Adipocyte (in vitro differentiated cells): ENCODE results near the gene FAM3D.

Source experiments
- DNase-seq: peaks from one replicate; pipeline ENCODE4 v3.0.0-alpha.2; 2015; ENCODE audit warnings: low read depth
- H3K27me3 ChIP-seq: replicated peaks from 2 replicates; pipeline ENCODE4 v1.7.0; 2013; ENCODE audit warnings: mild to moderate bottlenecking, low read length, moderate library complexity; ENCODE audit not compliant: control insufficient read depth, insufficient read depth
- H3K36me3 ChIP-seq: 2 replicates; pipeline ENCODE4 v1.7.0; 2013; ENCODE audit warnings: low read length, mild to moderate bottlenecking, moderate library complexity; ENCODE audit not compliant: control insufficient read depth, insufficient read depth, severe bottlenecking
- H3K4me1 ChIP-seq: 2 replicates; pipeline ENCODE4 v1.7.0; 2013; ENCODE audit warnings: mild to moderate bottlenecking, low read length, moderate library complexity; ENCODE audit not compliant: control insufficient read depth, insufficient read depth
- H3K4me3 ChIP-seq: 2 replicates; pipeline ENCODE4 v1.7.0; 2013; ENCODE audit warnings: mild to moderate bottlenecking, low read length, moderate library complexity
- H3K9ac ChIP-seq: 2 replicates; pipeline ENCODE4 v1.7.0; 2013; ENCODE audit warnings: mild to moderate bottlenecking, low read length, moderate library complexity
- H3K9me3 ChIP-seq: 2 replicates; pipeline ENCODE4 v1.7.0; 2013; ENCODE audit warnings: mild to moderate bottlenecking, low read length, moderate library complexity; ENCODE audit not compliant: control insufficient read depth

The FAM3D gene

DNA sequence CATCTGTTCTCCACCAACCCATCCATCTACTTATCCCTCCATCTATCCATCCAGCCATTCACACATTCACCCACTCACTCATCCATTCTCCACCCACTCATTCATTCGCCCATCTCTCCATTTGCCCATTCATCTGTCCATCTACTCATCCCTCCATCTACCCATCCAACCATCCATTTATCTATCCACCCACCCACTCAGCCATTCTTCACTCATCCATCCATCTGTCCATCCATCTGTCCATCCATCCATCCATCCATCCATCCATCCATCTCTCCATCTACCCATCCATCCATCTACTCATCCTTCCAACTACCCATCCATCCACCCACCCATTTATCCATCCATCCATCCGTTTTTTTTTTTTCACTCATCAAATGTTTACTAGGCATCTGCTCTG is 13.9 kb downstream of the FAM3D start:
- no peaks in the 10 kb centered on the region for H3K4me1 ChIP-seq
- H3K27me3 ChIP-seq: peaks cover 39% of the 10 kb centered on the region
- DNase-seq: no peak

DNA sequence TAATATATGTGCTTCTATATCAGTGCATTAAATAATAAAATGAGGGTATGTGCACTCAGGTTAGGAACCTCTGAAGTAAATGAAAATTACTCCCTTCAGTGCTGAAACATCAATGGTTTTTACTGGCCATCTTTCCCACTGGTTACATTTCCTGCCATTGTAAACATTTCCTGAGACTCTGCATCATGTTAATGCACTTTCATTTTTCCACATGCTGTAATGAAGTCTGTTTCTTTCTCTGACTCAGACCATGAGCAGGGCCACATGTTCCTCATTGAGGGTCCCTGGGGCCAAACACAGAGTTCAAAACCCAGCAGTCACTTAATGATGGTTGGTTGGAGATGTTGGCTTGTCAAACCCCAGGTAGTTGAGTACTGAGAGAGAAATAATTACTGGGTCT is 15.3 kb downstream of the FAM3D start:
- DNase-seq: no peak
- Histone ChIP-seq H3K4me1 (no peaks in the 10 kb centered on the region), H3K4me3 (no peak overlapping the region), H3K9me3 (peaks cover 4% of the 10 kb centered on the region), H3K36me3 (no peaks in the 10 kb centered on the region), H3K27me3 (peaks cover 31% of the 10 kb centered on the region), H3K9ac (no peak overlapping the region)

More for the DNA sequence above, 13.9 kb downstream of the FAM3D start:
- Histone ChIP-seq H3K9ac (no peak overlapping the region), H3K36me3 (no peaks in the 10 kb centered on the region), H3K9me3 (peaks cover 4% of the 10 kb centered on the region), H3K4me3 (no peak overlapping the region)

DNA sequence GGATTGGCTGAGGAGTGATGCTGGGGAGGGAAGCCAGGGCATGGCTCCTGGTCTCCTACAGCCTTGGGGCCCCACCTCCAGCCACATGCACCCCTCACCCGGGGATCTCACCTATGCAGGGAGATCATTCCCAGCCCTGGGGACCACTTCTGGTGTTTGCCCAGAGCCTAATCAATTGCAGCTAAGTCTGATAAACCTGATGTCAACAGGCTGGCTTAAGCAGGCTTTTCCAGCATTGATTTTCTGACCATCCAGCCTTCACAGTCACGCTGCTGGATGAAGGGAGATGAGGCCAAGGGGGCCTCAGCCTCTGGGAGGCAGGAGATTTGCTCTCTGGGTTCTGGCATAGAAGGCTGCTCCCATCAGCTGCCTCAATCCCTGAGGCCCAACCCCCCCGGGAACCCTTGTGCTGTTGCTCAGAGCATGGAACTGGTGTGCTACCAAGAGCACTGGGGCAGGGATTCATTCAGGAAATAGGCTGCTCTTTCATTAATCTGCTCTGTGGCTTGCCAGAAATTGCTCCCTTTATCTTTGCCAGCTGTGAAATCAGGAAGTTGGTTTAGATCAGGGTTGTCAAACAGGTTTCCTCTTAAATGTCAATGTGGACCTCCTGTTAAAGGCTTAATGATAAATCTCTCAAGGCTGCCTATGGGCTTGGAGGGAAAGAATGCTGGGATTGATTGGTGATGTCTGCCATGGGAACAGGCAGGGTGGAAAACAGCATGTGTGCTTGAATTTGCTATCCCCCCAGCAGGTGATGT is 19.0 kb downstream of the FAM3D start:
- H3K4me1 ChIP-seq: no peaks in the 10 kb centered on the region
- no peak overlapping the region for H3K4me3 ChIP-seq
- no peaks in the 10 kb centered on the region for H3K36me3 ChIP-seq
- no peak overlapping the region for H3K9ac ChIP-seq
- DNase-seq: no peak
- H3K9me3 ChIP-seq: peaks cover 4% of the 10 kb centered on the region
- H3K27me3 ChIP-seq: no peaks in the 10 kb centered on the region

DNA sequence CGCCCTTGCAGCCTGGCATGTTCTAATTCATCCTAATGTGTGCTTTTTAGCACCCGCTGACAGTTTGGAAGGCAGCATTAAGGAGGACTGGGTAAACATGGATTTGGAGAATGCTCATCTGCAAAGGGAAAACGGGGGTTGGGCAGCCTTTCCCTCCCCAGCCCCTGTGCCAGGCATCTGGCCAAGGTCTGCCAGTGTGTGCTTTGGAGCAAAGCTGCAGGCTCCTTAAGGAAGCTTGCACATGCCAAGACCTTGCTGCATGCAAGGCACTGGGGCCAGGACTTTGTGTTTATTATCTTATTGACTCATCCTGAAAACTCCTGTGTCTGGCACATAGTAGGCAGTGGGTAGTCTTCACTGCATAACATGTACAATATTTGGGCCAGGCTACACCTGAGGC is 20.1 kb downstream of the FAM3D start:
- DNase-seq: no peak
- no peaks in the 10 kb centered on the region for H3K4me1 ChIP-seq
- H3K27me3 ChIP-seq: no peaks in the 10 kb centered on the region
- H3K4me3 ChIP-seq: no peak overlapping the region
- no peak overlapping the region for H3K9ac ChIP-seq
- H3K9me3 ChIP-seq: peaks cover 4% of the 10 kb centered on the region
- no peaks in the 10 kb centered on the region for H3K36me3 ChIP-seq

DNA sequence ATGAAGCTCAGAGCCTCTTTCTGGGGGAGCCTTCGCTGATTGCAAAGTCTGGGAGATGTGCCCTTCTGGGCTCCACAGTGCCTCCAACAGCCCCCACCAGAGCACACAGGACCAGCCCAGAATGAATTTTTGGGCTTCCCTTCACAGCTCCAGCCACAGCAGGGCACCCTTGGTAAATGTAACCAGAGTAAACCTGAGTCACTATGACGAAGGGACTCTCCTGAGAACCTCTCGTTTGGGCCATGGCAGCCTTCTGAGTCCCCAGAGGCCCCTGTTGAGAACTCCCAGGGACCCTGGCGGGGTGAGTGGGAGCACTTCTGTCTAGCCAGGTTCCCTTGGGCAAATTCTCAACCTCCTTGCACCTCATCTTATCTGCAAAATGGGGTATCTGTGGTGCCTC is 20.8 kb downstream of the FAM3D start:
- no peaks in the 10 kb centered on the region for H3K36me3 ChIP-seq
- H3K4me1 ChIP-seq: no peaks in the 10 kb centered on the region
- no peak for DNase-seq

DNA sequence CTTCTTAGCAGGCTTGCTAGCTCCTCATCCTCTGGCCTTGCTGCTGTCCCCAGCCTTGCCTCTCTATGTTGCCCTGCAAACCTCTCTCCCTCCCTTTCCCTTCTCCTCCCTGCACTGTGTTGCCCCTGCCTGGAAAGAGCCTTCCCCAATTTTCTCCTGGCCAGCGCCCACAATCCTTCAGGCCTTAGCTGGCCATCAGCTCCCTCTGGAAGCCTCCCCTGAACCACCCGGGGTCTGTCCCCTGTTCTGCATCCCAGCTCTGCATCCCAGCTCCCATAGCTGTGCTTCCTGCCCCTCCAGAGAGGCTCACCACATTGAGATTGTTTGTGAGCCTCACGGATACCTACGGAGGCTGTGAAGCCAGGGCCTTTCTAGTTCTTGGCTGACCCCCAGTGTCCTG is 23.7 kb downstream of the FAM3D start:
- H3K27me3 ChIP-seq: no peaks in the 10 kb centered on the region
- H3K9ac ChIP-seq: no peak overlapping the region
- no peaks in the 10 kb centered on the region for H3K4me1 ChIP-seq
- H3K36me3 ChIP-seq: no peaks in the 10 kb centered on the region
- no peak overlapping the region for H3K4me3 ChIP-seq
- no peak for DNase-seq
- no peaks in the 10 kb centered on the region for H3K9me3 ChIP-seq

More for the DNA sequence above, 20.8 kb downstream of the FAM3D start:
- Histone ChIP-seq H3K9ac (no peak overlapping the region), H3K4me3 (no peak overlapping the region), H3K9me3 (peaks cover 4% of the 10 kb centered on the region), H3K27me3 (no peaks in the 10 kb centered on the region)

DNA sequence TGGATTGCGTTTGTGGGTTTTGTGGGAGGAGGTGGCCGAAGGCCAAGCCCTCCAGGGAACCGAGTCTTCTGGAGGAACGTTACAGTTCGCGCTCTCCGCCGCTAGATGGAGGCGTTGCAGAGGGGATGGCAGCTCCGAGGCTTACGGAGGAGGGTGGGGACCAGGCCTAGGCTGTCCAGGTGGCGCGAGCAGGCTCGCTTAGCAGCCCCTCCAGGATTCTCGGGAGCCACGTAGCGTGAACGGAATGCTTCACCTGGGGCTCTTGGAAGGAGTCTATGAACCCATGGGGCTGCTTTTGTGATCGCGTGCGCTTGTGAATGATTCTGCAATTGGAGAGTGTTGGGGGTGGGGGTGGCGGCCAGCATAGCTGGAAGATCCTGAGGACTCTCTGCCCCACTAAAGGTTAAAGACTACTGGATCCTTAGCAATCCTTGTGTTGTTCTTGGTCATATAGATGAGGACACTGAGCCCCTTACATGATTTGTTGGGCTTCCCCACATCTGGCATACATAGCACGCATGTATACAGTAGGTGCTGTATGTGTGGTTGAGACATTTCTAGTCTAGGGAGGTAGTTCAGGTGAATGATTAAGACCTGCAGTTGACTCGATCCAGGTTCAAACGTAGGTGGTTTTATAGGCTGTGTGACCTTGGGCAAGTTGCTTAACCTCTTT is 25.7 kb downstream of the FAM3D start:
- peak; percentile 91 for DNase-seq
- Histone ChIP-seq H3K4me1 (no peaks in the 10 kb centered on the region), H3K36me3 (no peaks in the 10 kb centered on the region), H3K27me3 (peaks cover 12% of the 10 kb centered on the region), H3K4me3 (no peak overlapping the region), H3K9ac (no peak overlapping the region), H3K9me3 (no peaks in the 10 kb centered on the region)

DNA sequence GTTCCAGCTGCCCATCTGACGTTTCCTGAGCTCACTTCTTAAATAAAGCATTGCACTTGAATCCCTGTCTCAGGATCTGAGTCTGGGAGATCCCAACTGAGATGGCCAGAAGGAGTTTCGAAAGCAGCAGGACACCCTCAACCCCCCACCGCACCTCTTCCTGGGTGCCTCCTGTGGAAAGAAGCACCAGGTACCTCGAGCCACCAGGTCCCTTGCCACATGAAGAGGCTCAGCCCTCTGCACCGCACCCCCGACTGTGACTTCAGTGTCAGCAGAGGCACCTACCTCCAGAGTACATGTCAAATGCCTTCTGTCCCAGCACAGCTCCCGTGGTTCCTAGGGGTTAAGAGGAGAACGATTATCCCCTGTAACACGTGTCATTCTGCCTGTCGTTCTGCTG is 26.7 kb downstream of the FAM3D start:
- Histone ChIP-seq H3K4me3 (no peak overlapping the region), H3K9ac (no peak overlapping the region), H3K4me1 (no peaks in the 10 kb centered on the region), H3K9me3 (no peaks in the 10 kb centered on the region), H3K36me3 (no peaks in the 10 kb centered on the region), H3K27me3 (peaks cover 15% of the 10 kb centered on the region)
- DNase-seq: no peak

DNA sequence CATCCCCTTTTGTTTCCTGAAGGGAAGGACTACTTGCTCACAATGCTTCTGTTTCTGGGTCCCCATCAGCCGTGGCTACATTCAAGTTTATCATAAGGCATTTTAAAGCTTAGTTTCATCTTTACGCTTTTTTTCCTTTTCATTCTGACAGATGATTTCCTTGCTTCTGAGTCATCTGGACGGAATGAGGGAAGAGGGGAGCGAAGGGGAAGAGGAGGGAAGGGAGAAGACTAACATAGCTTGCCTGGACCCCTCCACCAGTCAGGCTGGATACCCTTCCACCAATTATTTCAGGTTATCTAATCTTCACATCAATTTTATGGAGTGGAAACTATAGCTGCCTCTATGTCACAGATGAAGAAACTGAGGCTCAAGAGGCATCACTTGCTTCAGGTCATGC is 27.6 kb downstream of the FAM3D start:
- Histone ChIP-seq H3K4me3 (no peak overlapping the region), H3K4me1 (no peaks in the 10 kb centered on the region), H3K36me3 (no peaks in the 10 kb centered on the region), H3K27me3 (peaks cover 18% of the 10 kb centered on the region), H3K9me3 (no peaks in the 10 kb centered on the region), H3K9ac (no peak overlapping the region)
- DNase-seq: no peak

DNA sequence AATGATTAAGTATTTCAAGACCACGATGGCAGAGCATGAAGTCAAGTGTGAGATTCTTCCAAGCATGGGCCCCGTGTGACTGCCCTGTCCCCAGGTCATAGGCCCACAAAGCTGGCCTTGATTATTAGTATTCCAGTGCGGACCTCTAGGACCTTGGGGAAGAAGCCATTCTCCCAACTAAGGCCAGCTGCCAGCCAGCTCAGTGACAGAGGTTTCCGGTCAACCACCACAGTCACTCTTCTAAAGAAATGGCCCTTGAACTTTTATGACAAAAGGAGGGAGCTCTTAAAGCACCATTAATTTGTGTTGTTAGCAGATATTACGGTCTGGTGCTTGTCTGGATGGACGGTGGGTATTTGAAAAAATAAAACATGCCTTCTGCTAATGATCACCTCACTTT is 28.0 kb downstream of the FAM3D start:
- Histone ChIP-seq H3K4me1 (no peaks in the 10 kb centered on the region), H3K36me3 (no peaks in the 10 kb centered on the region), H3K9ac (no peak overlapping the region), H3K9me3 (no peaks in the 10 kb centered on the region), H3K27me3 (peaks cover 22% of the 10 kb centered on the region), H3K4me3 (no peak overlapping the region)
- DNase-seq: no peak

DNA sequence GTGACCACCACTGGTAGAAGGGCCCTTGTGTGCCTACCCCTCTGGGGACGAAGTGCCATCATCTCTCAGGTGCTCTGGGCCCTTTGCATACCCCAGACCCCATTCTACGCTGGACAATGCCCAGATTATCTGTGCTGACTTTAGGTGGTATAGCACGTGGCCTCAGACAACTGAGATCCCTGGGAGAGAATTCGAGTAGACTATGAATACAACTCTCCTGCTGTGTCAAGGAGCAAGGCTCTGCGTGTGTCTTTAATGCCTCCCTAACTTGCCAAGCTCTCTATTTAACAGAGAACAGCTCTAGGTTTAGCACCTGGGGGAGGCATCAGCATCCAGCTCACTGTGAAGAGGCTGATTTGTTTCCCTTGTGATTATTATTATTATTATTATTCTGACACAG is 29.1 kb downstream of the FAM3D start:
- no peak overlapping the region for H3K4me3 ChIP-seq
- no peak for DNase-seq
- H3K36me3 ChIP-seq: no peaks in the 10 kb centered on the region
- no peaks in the 10 kb centered on the region for H3K4me1 ChIP-seq
- peaks cover 30% of the 10 kb centered on the region for H3K27me3 ChIP-seq
- H3K9me3 ChIP-seq: no peaks in the 10 kb centered on the region
- no peak overlapping the region for H3K9ac ChIP-seq
